Stimulated activated CD4-positive, alpha-beta T cell treated with anti-CD3 and anti-CD28 coated beads, Interleukin-1b, Interleukin-23, amount 100 ng/mL, for 24 hours (primary cell): ENCODE data around the gene SKI.

ENCODE experiments used
- DNase-seq, 4 experiments: peaks; one replicate each; pipeline ENCODE4 v3.0.0-alpha.2; 2020; ENCODE audit warnings: low read depth in 4 of 4, low spot score in 1 of 4

The SKI gene

GRCh38 chr1:2194319-2194897 lies 33.7 kb upstream of the SKI start, which contains the start of gene FAAP20:
FAAP20 (minus strand) TSS chr1:2194772; CDS start chr1:2194749, 23 bp downstream.
- DNase-seq = peak in 2 of 4 experiments; percentile 52 to 65

- DNase-seq = peak; percentile 62 to 82 (median 70)
Measured at GRCh38 chr1:2194898-2195673, 33.0 kb upstream of the SKI start.

GRCh38 chr1:2195785-2196184 lies 32.3 kb upstream of the SKI start:
- DNase-seq = no peak

GRCh38 chr1:2196901-2197638 lies 31.0 kb upstream of the SKI start:
- DNase-seq = no peak

- no peak for DNase-seq
Measured at GRCh38 chr1:2197707-2198165, 30.4 kb upstream of the SKI start.

GRCh38 chr1:2198571-2198970 lies 29.5 kb upstream of the SKI start:
- no peak for DNase-seq

GRCh38 chr1:2199042-2199810 lies 28.9 kb upstream of the SKI start:
- DNase-seq = peak in 3 of 4 experiments; percentile 57 to 86 (median 75)

- DNase-seq = no peak
Measured at GRCh38 chr1:2200308-2200943, 27.7 kb upstream of the SKI start.

- no peak for DNase-seq
Measured at GRCh38 chr1:2201062-2201461, 27.1 kb upstream of the SKI start.

GRCh38 chr1:2202008-2202575 lies 26.0 kb upstream of the SKI start:
- no peak for DNase-seq

- DNase-seq = no peak
Measured at GRCh38 chr1:2202843-2203601, 25.1 kb upstream of the SKI start.

GRCh38 chr1:2203671-2204414 lies 24.3 kb upstream of the SKI start:
- no peak for DNase-seq

GRCh38 chr1:2204415-2205190 lies 23.5 kb upstream of the SKI start:
- DNase-seq = peak in 1 of 4 experiments; percentile 89

GRCh38 chr1:2205191-2205952 lies 22.7 kb upstream of the SKI start:
- peak in 3 of 4 experiments; percentile 84 to 91 (median 85) for DNase-seq

- DNase-seq = no peak
Measured at GRCh38 chr1:2206813-2207487, 21.2 kb upstream of the SKI start.

GRCh38 chr1:2208309-2209239 lies 19.5 kb upstream of the SKI start:
- DNase-seq = no peak
